ENCODE results near the gene CCDC150. TPM values are rescaled to one million over a fixed set of nuclear protein-coding genes. Genes with fewer than 3 reads are reported as not detected.
"Not testable (repeated sequence)": the region's sequence is repeated elsewhere in the genome, so short reads cannot be mapped to it uniquely, and the experiment has no call there.

Gene CCDC150
- total RNA-seq, 2 donors from 2014 or later = 0.56 to 0.79 TPM

DNA sequence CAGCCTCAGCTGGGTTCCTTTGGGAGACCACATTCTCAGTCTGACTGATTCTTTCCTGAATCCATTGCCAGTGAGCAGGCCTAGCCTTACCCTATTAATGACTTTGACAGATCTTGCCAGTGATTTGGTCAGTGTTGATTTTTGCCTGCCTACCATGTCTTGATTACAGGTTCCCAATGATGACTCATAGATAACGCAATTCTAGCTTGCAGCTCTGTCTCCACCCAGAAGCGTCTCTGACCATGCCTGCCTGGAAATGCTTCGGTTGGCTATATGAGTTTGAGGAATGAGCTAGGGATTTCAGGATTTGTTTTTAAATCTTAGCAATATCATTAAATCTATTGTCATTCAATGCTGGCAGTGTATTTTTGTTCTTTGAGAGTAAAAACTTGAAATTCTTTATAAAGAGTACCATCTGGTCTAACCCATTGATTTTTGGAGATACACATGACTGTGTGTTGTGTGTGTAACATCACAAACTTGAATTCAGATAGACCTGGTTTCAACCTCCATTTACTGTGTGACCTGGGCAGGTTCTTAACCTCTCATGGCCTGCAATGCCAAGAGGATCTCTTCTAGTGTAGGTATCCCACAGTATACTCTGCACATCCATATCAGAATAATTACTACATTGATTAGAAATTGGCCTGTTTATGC lies 57.0 kb downstream of the CCDC150 start:
- H3K4me3 ChIP-seq = no peak overlapping the region
- TF ChIP-seq CTCF (IDR thresholded peaks at IDR 0.05) = no peak
- no peaks in the 10 kb centered on the region for H3K27me3 ChIP-seq
- no peaks in the 10 kb centered on the region for H3K9me3 ChIP-seq
- H3K36me3 ChIP-seq = no peaks in the 10 kb centered on the region
- no peak overlapping the region for H3K27ac ChIP-seq
- no peak for DNase-seq (ENCODE audit: low spot score)
- H3K4me1 ChIP-seq = no peaks in the 10 kb centered on the region

DNA sequence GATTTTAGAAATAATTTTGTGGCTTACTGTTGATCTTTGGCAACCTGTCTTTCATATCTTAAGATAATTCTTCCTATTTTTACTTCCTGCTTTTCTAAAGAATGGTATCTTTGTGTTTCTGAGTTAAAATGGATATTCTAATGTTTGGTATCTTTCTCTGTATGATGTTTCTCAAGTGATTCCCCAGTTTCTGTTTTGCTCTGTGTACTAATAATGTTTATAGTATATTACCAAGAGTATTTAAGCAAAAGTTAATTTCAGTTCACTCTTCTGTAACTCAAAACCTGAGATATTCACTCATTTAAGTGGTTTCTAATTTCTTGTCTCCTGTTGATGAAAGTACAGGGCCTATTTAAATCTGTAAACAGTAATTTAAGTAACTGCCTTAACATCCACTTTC lies 58.3 kb downstream of the CCDC150 start:
- Histone ChIP-seq H3K27ac (no peak overlapping the region), H3K4me1 (no peaks in the 10 kb centered on the region), H3K36me3 (no peaks in the 10 kb centered on the region), H3K27me3 (no peaks in the 10 kb centered on the region), H3K4me3 (no peak overlapping the region), H3K9me3 (no peaks in the 10 kb centered on the region)
- DNase-seq (ENCODE audit: low spot score) = no peak
- no peak for TF ChIP-seq CTCF (IDR thresholded peaks at IDR 0.05)

DNA sequence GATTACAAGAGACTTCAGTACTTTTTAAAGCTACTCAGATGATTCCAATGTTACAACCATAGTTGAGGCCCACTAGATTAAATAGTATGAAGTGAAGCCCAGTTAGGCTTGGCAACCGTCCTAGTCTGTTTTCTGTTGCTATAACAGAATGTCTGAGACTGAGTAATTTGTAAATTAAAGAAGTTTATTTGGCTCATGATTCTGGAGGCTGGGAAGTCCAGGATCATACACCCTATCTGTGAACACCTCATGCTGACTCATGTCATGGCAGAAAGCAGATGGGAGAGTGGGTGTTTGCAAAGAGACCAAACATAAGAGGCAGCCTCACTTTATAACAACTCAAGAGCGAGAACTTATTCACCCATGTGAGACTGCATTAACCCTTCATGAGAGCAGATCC lies 63.1 kb downstream of the CCDC150 start:
- Histone ChIP-seq H3K36me3 (no peaks in the 10 kb centered on the region), H3K27me3 (no peaks in the 10 kb centered on the region), H3K4me3 (no peak overlapping the region), H3K4me1 (no peaks in the 10 kb centered on the region), H3K9me3 (no peaks in the 10 kb centered on the region), H3K27ac (no peak overlapping the region)
- DNase-seq (ENCODE audit: low spot score) = no peak
- TF ChIP-seq CTCF (IDR thresholded peaks at IDR 0.05) = no peak

GRCh38 chr2:196703695-196704094 lies 64.2 kb downstream of the CCDC150 start:
- no peak for TF ChIP-seq CTCF (IDR thresholded peaks at IDR 0.05)

DNA sequence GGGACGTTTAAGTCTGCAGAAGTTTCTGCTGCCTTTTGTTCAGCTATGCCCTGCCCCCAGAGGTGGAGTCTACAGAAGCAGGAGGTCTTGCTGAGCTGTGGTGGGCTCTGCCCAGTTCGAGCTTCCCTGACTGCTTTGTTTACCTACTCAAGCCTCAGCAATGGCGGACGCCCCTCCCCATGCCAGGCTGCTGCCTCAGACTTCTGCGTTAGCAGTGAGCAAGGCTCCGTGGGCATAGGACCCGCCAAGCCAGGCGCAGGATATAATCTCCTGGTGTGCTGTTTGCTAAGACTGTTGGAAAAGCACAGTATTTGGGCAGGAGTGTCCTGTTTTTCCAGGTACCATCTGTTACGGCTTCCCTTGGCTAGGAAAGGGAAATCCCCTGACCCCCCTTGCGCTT lies 70.5 kb downstream of the CCDC150 start:
- H3K4me1 ChIP-seq; H3K9me3 ChIP-seq; DNase-seq (ENCODE audit: low spot score); H3K36me3 ChIP-seq; H3K27me3 ChIP-seq; H3K27ac ChIP-seq; H3K4me3 ChIP-seq: not testable (repeated sequence)

More at GRCh38 chr2:196703695-196704094, 64.2 kb downstream of the CCDC150 start:
- H3K4me3 ChIP-seq = no peak overlapping the region
- H3K27me3 ChIP-seq = no peaks in the 10 kb centered on the region
- H3K9me3 ChIP-seq = no peaks in the 10 kb centered on the region
- no peak overlapping the region for H3K27ac ChIP-seq
- DNase-seq (ENCODE audit: low spot score) = no peak
- H3K4me1 ChIP-seq = no peaks in the 10 kb centered on the region
- no peaks in the 10 kb centered on the region for H3K36me3 ChIP-seq

- DNase-seq (ENCODE audit: low spot score) = no peak
- TF ChIP-seq CTCF (IDR thresholded peaks at IDR 0.05) = no peak
- Histone ChIP-seq H3K4me3 (no peak overlapping the region), H3K27me3 (no peaks in the 10 kb centered on the region), H3K27ac (no peak overlapping the region), H3K4me1 (no peaks in the 10 kb centered on the region), H3K36me3 (no peaks in the 10 kb centered on the region), H3K9me3 (no peaks in the 10 kb centered on the region)
These were observed 72.1 kb downstream of the CCDC150 start for GRCh38 chr2:196711625-196712024.

Data from right atrium auricular region (tissue), 2 donors.